WI38 (cell line): ENCODE measurements around the gene MYL9.

Source experiments
- H3K4me3 ChIP-seq: 2 replicates; pipeline ENCODE4 v1.5.1; 2011; ENCODE audit warnings: low read depth, mild to moderate bottlenecking, control low read depth, low read length
- TF ChIP-seq, protein P1 (sequence below): IDR thresholded peaks from 2 replicates; pipeline ENCODE4 v1.5.1; 2012; ENCODE audit warnings: low read depth, mild to moderate bottlenecking, control low read depth, low read length

Gene MYL9

GRCh38 chr20:36526521-36527011 is 14.8 kb upstream of the MYL9 start:
- no peak overlapping the region for H3K4me3 ChIP-seq
- TF ChIP-seq, protein P1, sequence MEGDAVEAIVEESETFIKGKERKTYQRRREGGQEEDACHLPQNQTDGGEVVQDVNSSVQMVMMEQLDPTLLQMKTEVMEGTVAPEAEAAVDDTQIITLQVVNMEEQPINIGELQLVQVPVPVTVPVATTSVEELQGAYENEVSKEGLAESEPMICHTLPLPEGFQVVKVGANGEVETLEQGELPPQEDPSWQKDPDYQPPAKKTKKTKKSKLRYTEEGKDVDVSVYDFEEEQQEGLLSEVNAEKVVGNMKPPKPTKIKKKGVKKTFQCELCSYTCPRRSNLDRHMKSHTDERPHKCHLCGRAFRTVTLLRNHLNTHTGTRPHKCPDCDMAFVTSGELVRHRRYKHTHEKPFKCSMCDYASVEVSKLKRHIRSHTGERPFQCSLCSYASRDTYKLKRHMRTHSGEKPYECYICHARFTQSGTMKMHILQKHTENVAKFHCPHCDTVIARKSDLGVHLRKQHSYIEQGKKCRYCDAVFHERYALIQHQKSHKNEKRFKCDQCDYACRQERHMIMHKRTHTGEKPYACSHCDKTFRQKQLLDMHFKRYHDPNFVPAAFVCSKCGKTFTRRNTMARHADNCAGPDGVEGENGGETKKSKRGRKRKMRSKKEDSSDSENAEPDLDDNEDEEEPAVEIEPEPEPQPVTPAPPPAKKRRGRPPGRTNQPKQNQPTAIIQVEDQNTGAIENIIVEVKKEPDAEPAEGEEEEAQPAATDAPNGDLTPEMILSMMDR: no peak

DNA sequence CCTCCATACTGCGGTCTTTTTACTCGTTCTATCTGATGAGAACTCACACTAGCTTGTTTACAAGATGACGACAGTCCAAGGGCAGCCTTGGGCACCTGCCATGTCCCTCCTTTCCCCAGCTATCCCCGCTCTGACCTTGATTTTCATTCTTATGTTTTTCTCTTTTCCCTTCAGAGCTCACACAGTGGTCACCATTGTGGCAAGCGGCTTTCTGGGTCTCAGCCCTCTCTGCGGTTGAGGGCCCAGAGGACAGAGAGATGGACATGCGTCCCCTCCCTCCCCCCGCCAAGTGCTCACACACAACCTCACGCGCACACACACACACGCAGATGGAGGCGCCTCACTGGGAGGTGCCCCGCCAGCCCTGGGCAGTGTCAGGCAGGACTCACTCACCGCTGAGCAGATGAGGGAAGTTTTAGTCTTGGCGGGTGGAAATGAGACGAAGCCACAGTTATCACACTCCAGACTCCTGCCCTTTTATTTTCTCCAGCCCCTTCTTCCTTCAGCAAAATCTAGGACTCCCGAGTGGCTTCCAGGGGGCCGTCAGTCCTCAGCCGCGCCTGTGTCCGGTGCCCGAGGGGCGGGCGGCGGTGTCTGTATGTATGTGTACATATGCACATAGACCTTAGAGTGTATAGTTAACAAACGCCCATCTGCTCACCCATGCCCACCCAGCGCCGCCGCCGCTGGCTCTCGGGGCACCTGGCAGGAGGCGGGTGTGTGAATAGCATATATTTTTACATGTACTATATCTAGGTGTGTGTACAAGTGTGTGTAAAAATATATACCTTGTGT is 13.8 kb upstream of the MYL9 start:
- H3K4me3 ChIP-seq: no peak overlapping the region
- TF ChIP-seq, protein P1: no peak

DNA sequence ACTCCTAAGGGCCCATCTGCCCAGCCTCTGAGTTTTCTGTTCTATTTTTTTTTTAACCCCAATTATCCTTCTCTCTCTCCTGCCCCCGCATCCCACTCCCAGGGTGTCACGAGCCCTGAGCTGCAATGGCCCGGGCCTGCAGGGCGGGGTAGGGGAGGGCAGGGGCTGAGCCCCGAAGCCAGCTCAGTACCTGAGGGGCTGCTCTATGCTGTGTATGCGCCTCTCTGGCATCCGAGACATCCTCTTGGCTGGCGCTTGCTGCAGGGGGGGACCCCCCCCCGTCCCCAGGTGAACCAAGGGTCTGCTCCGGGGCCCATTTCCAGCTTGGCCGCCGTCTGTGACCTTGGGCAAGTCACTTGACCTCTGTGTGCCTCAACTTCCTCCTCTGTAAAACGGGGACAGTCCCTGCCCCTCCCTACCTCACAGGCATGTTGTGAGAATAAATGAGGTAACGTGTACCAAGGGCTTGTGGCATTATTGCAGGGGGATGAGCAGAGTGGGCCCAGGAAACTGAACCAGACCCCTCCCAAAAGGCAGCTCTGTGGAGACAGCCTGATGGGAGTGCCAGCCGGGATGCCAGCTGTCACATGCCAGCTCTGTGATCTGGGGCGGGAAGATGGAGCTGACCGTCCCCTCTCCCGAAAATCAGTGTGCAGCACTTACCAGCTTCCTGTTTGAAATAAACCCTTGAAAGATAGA is 13.0 kb upstream of the MYL9 start:
- no peak overlapping the region for H3K4me3 ChIP-seq
- TF ChIP-seq, protein P1: no peak

GRCh38 chr20:36528875-36529417 is 12.4 kb upstream of the MYL9 start:
- TF ChIP-seq, protein P1: no peak
- no peak overlapping the region for H3K4me3 ChIP-seq

GRCh38 chr20:36532388-36532787 is 8.9 kb upstream of the MYL9 start:
- TF ChIP-seq, protein P1: no peak
- no peak overlapping the region for H3K4me3 ChIP-seq

GRCh38 chr20:36532822-36533221 is 8.5 kb upstream of the MYL9 start:
- TF ChIP-seq, protein P1: no peak

More at GRCh38 chr20:36532822-36533221, 8.5 kb upstream of the MYL9 start:
- no peak overlapping the region for H3K4me3 ChIP-seq
